Stimulated activated CD4-positive, alpha-beta T cell treated with anti-CD3 and anti-CD28 coated beads, Interleukin-1b, Interleukin-23, amount 100 ng/mL, for 4 hours (primary cell): ENCODE measurements around the gene CNPPD1.

Experiments
- DNase-seq, 2 donors: peaks; one replicate each; pipeline ENCODE4 v3.0.0-alpha.2; 2020; ENCODE audit warnings: low read depth in 2 of 2

CNPPD1 gene

GRCh38 chr2:219179601-219180465, 3.1 kb upstream of the CNPPD1 start:
- no peak for DNase-seq

GRCh38 chr2:219178377-219179175, 1.9 kb upstream of the CNPPD1 start:
- DNase-seq = peak in 1 of 2 donors; percentile 32

GRCh38 chr2:219177552-219178376, 1.0 kb upstream of the CNPPD1 start, which contains the start of gene RETREG2:
RETREG2 (plus strand) TSS chr2:219178275; CDS start chr2:219178353, 78 bp downstream.
- DNase-seq = peak; percentile 62 to 71

- peak; percentile 17 to 20 for DNase-seq
These were observed 552 bp downstream of the CNPPD1 start for GRCh38 chr2:219175928-219176817.

- no peak for DNase-seq
These were observed 1.2 kb downstream of the CNPPD1 start for GRCh38 chr2:219175486-219175885.

- no peak for DNase-seq
These were observed 1.9 kb downstream of the CNPPD1 start for GRCh38 chr2:219174801-219175200.

- no peak for DNase-seq
These were observed 2.6 kb downstream of the CNPPD1 start for GRCh38 chr2:219174146-219174545.

- DNase-seq = no peak
These were observed 3.5 kb downstream of the CNPPD1 start for GRCh38 chr2:219173176-219173575.

GRCh38 chr2:219172231-219173154, 4.2 kb downstream of the CNPPD1 start:
- no peak for DNase-seq

GRCh38 chr2:219171231-219171651, 5.5 kb downstream of the CNPPD1 start:
- peak in 1 of 2 donors; percentile 21 for DNase-seq

- no peak for DNase-seq
These were observed 6.6 kb downstream of the CNPPD1 start, which contains the start of gene SLC23A3 for GRCh38 chr2:219169930-219170654. SLC23A3 (minus strand) TSS chr2:219170029; CDS start chr2:219169984, 45 bp downstream.

- DNase-seq = no peak
These were observed 7.8 kb downstream of the CNPPD1 start for GRCh38 chr2:219168932-219169331.

GRCh38 chr2:219168526-219168925, 8.2 kb downstream of the CNPPD1 start:
- DNase-seq = no peak

- no peak for DNase-seq
These were observed 8.7 kb downstream of the CNPPD1 start for GRCh38 chr2:219167997-219168396.

GRCh38 chr2:219165058-219165911, 11.4 kb downstream of the CNPPD1 start:
- no peak for DNase-seq

- DNase-seq = no peak
These were observed 13.6 kb downstream of the CNPPD1 start for GRCh38 chr2:219163156-219163555.

- no peak for DNase-seq
These were observed 15.6 kb downstream of the CNPPD1 start for GRCh38 chr2:219161097-219161496.
